KOPT-K1 (cell line): Measurements from ENCODE around the gene NT5C2.
"Not testable (repeated sequence)": the region's sequence is repeated elsewhere in the genome, so short reads cannot be mapped to it uniquely, and the experiment has no call there.

ENCODE experiments used
- H3K27ac ChIP-seq: fragments of 200-600 bp; sonication (generic); 2 replicates; pipeline ENCODE4 v1.5.1; 2016; ENCODE audit warnings: antibody characterized with exemption, mild to moderate bottlenecking, low read depth, low read length; ENCODE audit not compliant: poor library complexity, severe bottlenecking
- H3K36me3 ChIP-seq: fragments of 200-600 bp; sonication (generic); 2 replicates; pipeline ENCODE4 v1.5.1; 2017; ENCODE audit warnings: antibody characterized with exemption, mild to moderate bottlenecking, low read length, moderate library complexity; ENCODE audit not compliant: insufficient read depth
- H3K9me3 ChIP-seq: fragments of 200-600 bp; sonication (generic); 2 replicates; pipeline ENCODE4 v1.5.1; 2017; ENCODE audit warnings: antibody characterized with exemption, low read length, mild to moderate bottlenecking; ENCODE audit not compliant: insufficient read depth, poor library complexity, severe bottlenecking

NT5C2 gene

GRCh38 chr10:103130180-103130579 lies 62.9 kb downstream of the NT5C2 start:
- peaks cover 37% of the 10 kb centered on the region for H3K36me3 ChIP-seq
- not testable (repeated sequence) for H3K9me3 ChIP-seq, H3K27ac ChIP-seq

- Histone ChIP-seq H3K27ac (no peak overlapping the region), H3K36me3 (peaks cover 14% of the 10 kb centered on the region; the same call in 1 of the 2 replicates), H3K9me3 (no peaks in the 10 kb centered on the region)
Measured at GRCh38 chr10:103127241-103127640, 65.8 kb downstream of the NT5C2 start.

- no peak overlapping the region for H3K27ac ChIP-seq
Measured at GRCh38 chr10:103125323-103126267, 67.5 kb downstream of the NT5C2 start.

GRCh38 chr10:103124420-103125096 lies 68.5 kb downstream of the NT5C2 start:
- Histone ChIP-seq H3K36me3 (peaks cover 11% of the 10 kb centered on the region), H3K27ac (no peak overlapping the region), H3K9me3 (no peaks in the 10 kb centered on the region)

More at GRCh38 chr10:103125323-103126267, 67.5 kb downstream of the NT5C2 start:
- Histone ChIP-seq H3K36me3 (peaks cover 9% of the 10 kb centered on the region; the same call in 1 of the 2 replicates), H3K9me3 (no peaks in the 10 kb centered on the region)

- peaks cover 14% of the 10 kb centered on the region for H3K36me3 ChIP-seq
- no peaks in the 10 kb centered on the region for H3K9me3 ChIP-seq
- H3K27ac ChIP-seq: no peak overlapping the region
Measured at GRCh38 chr10:103123282-103124024, 69.6 kb downstream of the NT5C2 start.

GRCh38 chr10:103120977-103121735 lies 71.9 kb downstream of the NT5C2 start:
- H3K27ac ChIP-seq: no peak overlapping the region
- no peaks in the 10 kb centered on the region for H3K9me3 ChIP-seq
- H3K36me3 ChIP-seq: peaks cover 5% of the 10 kb centered on the region

GRCh38 chr10:103120546-103120945 lies 72.5 kb downstream of the NT5C2 start:
- Histone ChIP-seq H3K36me3 (peaks cover 5% of the 10 kb centered on the region; the same call in 1 of the 2 replicates), H3K27ac (no peak overlapping the region), H3K9me3 (no peaks in the 10 kb centered on the region)

- Histone ChIP-seq H3K36me3 (peaks cover 5% of the 10 kb centered on the region; the same call in 1 of the 2 replicates), H3K9me3 (no peaks in the 10 kb centered on the region), H3K27ac (no peak overlapping the region)
Measured at GRCh38 chr10:103117247-103117646, 75.8 kb downstream of the NT5C2 start.

- H3K27ac ChIP-seq: no peak overlapping the region
- H3K9me3 ChIP-seq: no peaks in the 10 kb centered on the region
- peaks cover 16% of the 10 kb centered on the region; the same call in 1 of the 2 replicates for H3K36me3 ChIP-seq
Measured at GRCh38 chr10:103114876-103115275, 78.2 kb downstream of the NT5C2 start.

- Histone ChIP-seq H3K9me3 (no peaks in the 10 kb centered on the region), H3K27ac (no peak overlapping the region), H3K36me3 (peaks cover 15% of the 10 kb centered on the region)
Measured at GRCh38 chr10:103111918-103112877, 80.9 kb downstream of the NT5C2 start.

GRCh38 chr10:103111031-103111917 lies 81.8 kb downstream of the NT5C2 start:
- no peak overlapping the region for H3K27ac ChIP-seq

GRCh38 chr10:103110407-103110806 lies 82.7 kb downstream of the NT5C2 start:
- Histone ChIP-seq H3K9me3 (no peaks in the 10 kb centered on the region), H3K27ac (no peak overlapping the region), H3K36me3 (peaks cover 32% of the 10 kb centered on the region)

More at GRCh38 chr10:103111031-103111917, 81.8 kb downstream of the NT5C2 start:
- Histone ChIP-seq H3K36me3 (peaks cover 24% of the 10 kb centered on the region), H3K9me3 (no peaks in the 10 kb centered on the region)

GRCh38 chr10:103109821-103110220 lies 83.3 kb downstream of the NT5C2 start:
- Histone ChIP-seq H3K27ac (no peak overlapping the region), H3K9me3 (no peaks in the 10 kb centered on the region), H3K36me3 (peaks cover 38% of the 10 kb centered on the region)
